Naive thymus-derived CD4-positive, alpha-beta T cell (primary cell): Measurements from ENCODE around the gene SH2D3C. TPM values are rescaled to one million over a fixed set of nuclear protein-coding genes. Genes with fewer than 3 reads are reported as not detected.

ENCODE experiments used
- ATAC-seq: fragments of 150-1000 bp; cut with Tn5 transposase; 2 replicates; pipeline ENCODE4 v1.10.0; 2021; ENCODE audit warnings: mild to moderate bottlenecking, moderate library complexity
- CTCF ChIA-PET: fragments of 350-600 bp; sonication (Branson Sonifier 250); formaldehyde crosslinking; loops from one replicate; lab custom pipeline; 2021; ENCODE audit warnings: antibody characterized with exemption; lab: Charles Lee
- POLR2A ChIA-PET: fragments of 350-600 bp; sonication (Branson Sonifier 250); formaldehyde crosslinking; loops from one replicate; lab custom pipeline; 2021; ENCODE audit warnings: antibody characterized with exemption, inconsistent platforms; lab: Charles Lee
- DNase-seq, 9 donors: peaks; one replicate each; pipeline versions ENCODE4 v3.0.0 to v3.0.0-alpha.2; 2020 to 2022; ENCODE audit warnings: mixed read lengths in 1 of 9
- H3K27ac ChIP-seq: one replicate; pipeline ENCODE4 v1.7.0; 2013; ENCODE audit warnings: mild to moderate bottlenecking, low read depth, low read length, moderate library complexity
- H3K27me3 ChIP-seq, 2 donors: one replicate each; pipeline ENCODE4 v1.7.0; 2013; ENCODE audit warnings: low read length in 2 of 2, mild to moderate bottlenecking in 2 of 2, moderate library complexity in 2 of 2; ENCODE audit not compliant: control insufficient read depth in 2 of 2, insufficient read depth in 2 of 2
- H3K36me3 ChIP-seq, 3 experiments: 1 replicate in 2 of 3; 2 replicates in 1 of 3; pipeline ENCODE4 v1.7.0; 2013; ENCODE audit warnings: low read length in 3 of 3, mild to moderate bottlenecking in 3 of 3, moderate library complexity in 1 of 3; ENCODE audit not compliant: insufficient read depth in 3 of 3, control insufficient read depth in 2 of 3
- H3K4me1 ChIP-seq, 2 donors: one replicate each; pipeline ENCODE4 v1.7.0; 2013; ENCODE audit warnings: low read length in 2 of 2, mild to moderate bottlenecking in 2 of 2, moderate library complexity in 1 of 2; ENCODE audit not compliant: control insufficient read depth in 2 of 2, insufficient read depth in 2 of 2
- H3K4me3 ChIP-seq: 2 replicates; pipeline ENCODE4 v1.7.0; 2013; ENCODE audit warnings: mild to moderate bottlenecking, low read length
- H3K9me3 ChIP-seq, 3 experiments: 1 replicate in 2 of 3; 2 replicates in 1 of 3; pipeline ENCODE4 v1.7.0; 2013; ENCODE audit warnings: low read length in 3 of 3; ENCODE audit not compliant: control insufficient read depth in 2 of 3
- H3K27ac Mint-ChIP-seq, 9 donors: one replicate each; pipeline ENCODE4 v1.8.0; 2020 to 2022; ENCODE audit warnings: mixed read lengths in 9 of 9, mild to moderate bottlenecking in 8 of 9, moderate library complexity in 5 of 9, inconsistent platforms in 2 of 9
- H3K27me3 Mint-ChIP-seq, 5 donors: one replicate each; pipeline ENCODE4 v1.8.0; 2021 to 2022; ENCODE audit warnings: mixed read lengths in 5 of 5, mild to moderate bottlenecking in 1 of 5
- H3K36me3 Mint-ChIP-seq, 5 donors: one replicate each; pipeline ENCODE4 v1.8.0; 2020 to 2022; ENCODE audit warnings: mixed read lengths in 5 of 5, mild to moderate bottlenecking in 3 of 5, inconsistent platforms in 1 of 5
- H3K4me1 Mint-ChIP-seq, 7 donors: one replicate each; pipeline ENCODE4 v1.8.0; 2020 to 2022; ENCODE audit warnings: mixed read lengths in 7 of 7, mild to moderate bottlenecking in 3 of 7, inconsistent platforms in 1 of 7
- H3K4me3 Mint-ChIP-seq, 10 donors: one replicate each; pipeline ENCODE4 v1.8.0; 2020 to 2022; ENCODE audit warnings: mild to moderate bottlenecking in 10 of 10, mixed read lengths in 10 of 10, moderate library complexity in 6 of 10, inconsistent platforms in 2 of 10
- H3K9me3 Mint-ChIP-seq, 11 donors: one replicate each; pipeline ENCODE4 v1.8.0; 2020 to 2022; ENCODE audit warnings: mixed read lengths in 11 of 11, mild to moderate bottlenecking in 4 of 11, inconsistent platforms in 1 of 11, moderate library complexity in 1 of 11
- intact Hi-C, 2 donors: fragments of 100-400 bp; cut with micrococcal nuclease; formaldehyde crosslinking; loops; one replicate each; pipeline ENCODE4 v1.15.1; 2023
- polyA plus RNA-seq, 2 donors: library from polyadenylated mRNA; unstranded; fragments of 300-500 nt; fragmentation: Illumina TruSeq; gene quantifications; one replicate each; pipeline ENCODE4 v1.2.3, GENCODE V29; 2021
- total RNA-seq, 6 experiments: library from RNA in 5 of 6; stranded (reverse) in 5 of 6; gene quantifications; 1 replicate in 5 of 6; 2 replicates in 1 of 6; pipeline ENCODE4 v1.2.3 and lab custom pipeline; 2021 to 2026

Gene SH2D3C
- total and polyA plus RNA-seq, 7 experiments from 2014 or later = 20.9 to 72.9 (median 51.9) TPM

GRCh38 chr9:127767909-127768331 is 10.5 kb downstream of the SH2D3C start:
- H3K36me3 Mint-ChIP-seq = peaks cover 0 to 42% (median 10%) of the 10 kb centered on the region in 5 donors
- H3K4me3 ChIP-seq = peak overlapping the region; percentile 11

DNA sequence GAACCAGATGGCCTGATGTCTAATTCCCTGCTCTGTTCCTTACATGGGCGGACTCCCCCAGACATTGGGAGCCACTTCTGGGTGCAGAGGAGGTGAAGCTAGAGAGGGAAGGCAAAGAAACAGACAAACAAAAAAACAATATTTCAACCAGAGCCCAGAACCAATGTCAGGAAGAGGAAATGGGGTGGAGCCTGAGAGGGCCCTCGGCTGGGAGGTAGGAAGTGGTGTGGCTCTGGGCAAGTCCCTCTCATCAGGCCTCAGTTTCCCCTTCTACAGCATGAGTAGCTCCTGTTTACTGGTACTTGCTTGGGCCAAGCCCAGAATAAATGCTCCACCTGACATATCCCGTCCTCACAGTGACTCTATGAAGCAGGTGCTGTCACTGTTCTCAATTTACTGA is 11.1 kb downstream of the SH2D3C start:
- H3K4me1 ChIP-seq = peaks cover 43 to 54% of the 10 kb centered on the region in 2 donors
- intact Hi-C loops = no loop called here
- no peak for ATAC-seq
- no peaks in the 10 kb centered on the region for H3K27me3 ChIP-seq
- ChIA-PET CTCF (interaction anchor here (0.5 to 1.9 kb wide), 7 partner anchors 8 to 332 kb away, joined by 3 to 8 read pairs (median 3); partner anchors contain the start of genes ST6GALNAC4 and TOR2A), POLR2A (interaction anchor here (0.6 to 11.2 kb wide), 9 partner anchors 9 to 224 kb away, joined by 3 to 99 read pairs (median 5); partner anchors contain the start of genes CDK9 and SH2D3C)
- H3K27me3 Mint-ChIP-seq = no peaks in the 10 kb centered on the region
- peak overlapping the region; percentile 56 to 88 (median 76) for H3K4me3 Mint-ChIP-seq
- H3K9me3 ChIP-seq = no peaks in the 10 kb centered on the region
- DNase-seq = no peak
- H3K9me3 Mint-ChIP-seq = peaks cover 0 to 1% (median 0%) of the 10 kb centered on the region in 11 donors
- peaks cover 66 to 94% (median 88%) of the 10 kb centered on the region in 7 donors for H3K4me1 Mint-ChIP-seq
- H3K27ac ChIP-seq = peak overlapping the region; percentile 90
- peaks cover 0 to 45% (median 15%) of the 10 kb centered on the region in 5 donors for H3K36me3 Mint-ChIP-seq
- H3K27ac Mint-ChIP-seq = peak overlapping the region; percentile 55 to 92 (median 86)
- peak overlapping the region; percentile 11 for H3K4me3 ChIP-seq
- H3K36me3 ChIP-seq = peaks cover 8 to 41% (median 20%) of the 10 kb centered on the region in 3 experiments

More at GRCh38 chr9:127767909-127768331, 10.5 kb downstream of the SH2D3C start:
- Histone ChIP-seq H3K9me3 (no peaks in the 10 kb centered on the region), H3K27ac (peak overlapping the region; percentile 90), H3K27me3 (no peaks in the 10 kb centered on the region), H3K4me1 (peaks cover 43 to 54% of the 10 kb centered on the region in 2 donors), H3K36me3 (peaks cover 5 to 43% (median 20%) of the 10 kb centered on the region in 3 experiments)
- CTCF ChIA-PET = interaction anchor here (0.8 to 1.9 kb wide), 6 partner anchors 17 to 153 kb away, joined by 3 to 8 read pairs (median 4); partner anchors contain the start of genes CDK9, ST6GALNAC4 and TOR2A
- Mint-ChIP-seq H3K27me3 (no peaks in the 10 kb centered on the region), H3K9me3 (peaks cover 0 to 1% (median 0%) of the 10 kb centered on the region in 11 donors), H3K4me1 (peaks cover 61 to 91% (median 85%) of the 10 kb centered on the region in 7 donors), H3K27ac (peak overlapping the region in 8 of 9 donors; percentile 78 to 95 (median 89)), H3K4me3 (peak overlapping the region in 7 of 10 donors; percentile 58 to 88 (median 73))
- DNase-seq = no peak
- ATAC-seq = no peak
- intact Hi-C loops = no loop called here
- POLR2A ChIA-PET = interaction anchor here (0.7 to 11.2 kb wide), 6 partner anchors 11 to 148 kb away, joined by 3 to 99 read pairs (median 4); partner anchors contain the start of genes CDK9 and SH2D3C

- H3K27me3 ChIP-seq = no peaks in the 10 kb centered on the region
- H3K27ac Mint-ChIP-seq = peak overlapping the region in 6 of 9 donors; percentile 67 to 92 (median 76)
- H3K27ac ChIP-seq = no peak overlapping the region
- peaks cover 36 to 41% of the 10 kb centered on the region in 2 donors for H3K4me1 ChIP-seq
- no peaks in the 10 kb centered on the region for H3K27me3 Mint-ChIP-seq
- ChIA-PET CTCF (interaction anchor here (1.0 to 1.2 kb wide), 2 partner anchors 19 to 139 kb away, joined by 3 to 14 read pairs; no protein-coding TSS in a partner anchor), POLR2A (interaction anchor here (0.9 to 11.2 kb wide), 6 partner anchors 11 to 37 kb away, joined by 3 to 99 read pairs (median 4); partner anchors contain the start of genes CDK9 and SH2D3C)
- peaks cover 0 to 46% (median 15%) of the 10 kb centered on the region in 5 donors for H3K36me3 Mint-ChIP-seq
- ATAC-seq = no peak
- peak overlapping the region in 1 of 10 donors; percentile 58 for H3K4me3 Mint-ChIP-seq
- H3K4me3 ChIP-seq = no peak overlapping the region
- no peaks in the 10 kb centered on the region for H3K9me3 ChIP-seq
- peaks cover 0 to 1% (median 0%) of the 10 kb centered on the region in 11 donors for H3K9me3 Mint-ChIP-seq
- intact Hi-C loops = no loop called here
- H3K36me3 ChIP-seq = peaks cover 5 to 53% (median 12%) of the 10 kb centered on the region in 3 experiments
- DNase-seq = no peak
- peaks cover 60 to 82% (median 78%) of the 10 kb centered on the region in 7 donors for H3K4me1 Mint-ChIP-seq
Measured at GRCh38 chr9:127765418-127765817, 13.0 kb downstream of the SH2D3C start.

DNA sequence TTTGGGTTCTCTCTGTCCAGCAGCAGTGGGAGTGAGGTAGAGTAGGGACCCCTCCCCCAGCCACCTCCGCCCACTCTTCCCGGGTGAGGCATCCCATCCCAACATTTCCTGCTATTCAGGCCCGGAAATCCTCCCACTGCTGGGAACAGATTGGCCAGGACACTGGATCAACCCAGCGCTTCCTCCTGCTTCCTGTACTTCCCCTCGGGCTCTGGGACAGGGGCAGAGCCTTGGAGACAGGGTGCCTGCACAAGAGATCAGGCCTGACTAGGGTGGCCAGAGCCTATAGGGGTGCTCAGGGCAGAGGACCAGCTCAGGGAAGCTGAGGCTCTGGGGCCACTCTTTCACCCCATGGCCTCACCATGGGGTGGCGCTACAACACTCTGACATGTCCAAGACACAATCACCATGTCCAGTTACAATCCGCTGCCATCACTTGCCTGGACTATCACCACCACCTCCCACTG is 14.5 kb downstream of the SH2D3C start:
- ChIA-PET POLR2A (interaction anchor here (1.0 to 11.2 kb wide), 3 partner anchors 8 to 20 kb away, joined by 3 to 99 read pairs (median 6); partner anchors contain the start of genes CDK9 and SH2D3C), CTCF (interaction anchor here (0.8 to 1.3 kb wide), 4 partner anchors 16 to 157 kb away, joined by 3 read pairs; no protein-coding TSS in a partner anchor)
- Mint-ChIP-seq H3K4me1 (peaks cover 51 to 67% (median 64%) of the 10 kb centered on the region in 7 donors), H3K27ac (peak overlapping the region in 6 of 9 donors; percentile 71 to 84 (median 78)), H3K4me3 (peak overlapping the region in 2 of 10 donors; percentile 36 to 45), H3K27me3 (no peaks in the 10 kb centered on the region), H3K9me3 (peaks cover 0 to 1% (median 0%) of the 10 kb centered on the region in 11 donors), H3K36me3 (peaks cover 0 to 43% (median 15%) of the 10 kb centered on the region in 5 donors)
- no peak overlapping the region for H3K4me3 ChIP-seq
- DNase-seq (peak in 1 of 9 donors; percentile 48), ATAC-seq (peak; percentile 72)
- intact Hi-C loops = no loop called here
- H3K27me3 ChIP-seq = no peaks in the 10 kb centered on the region
- H3K27ac ChIP-seq = peak overlapping the region; percentile 46
- no peaks in the 10 kb centered on the region for H3K9me3 ChIP-seq
- H3K4me1 ChIP-seq = peaks cover 24 to 28% of the 10 kb centered on the region in 2 donors
- peaks cover 5 to 61% (median 12%) of the 10 kb centered on the region in 3 experiments for H3K36me3 ChIP-seq

DNA sequence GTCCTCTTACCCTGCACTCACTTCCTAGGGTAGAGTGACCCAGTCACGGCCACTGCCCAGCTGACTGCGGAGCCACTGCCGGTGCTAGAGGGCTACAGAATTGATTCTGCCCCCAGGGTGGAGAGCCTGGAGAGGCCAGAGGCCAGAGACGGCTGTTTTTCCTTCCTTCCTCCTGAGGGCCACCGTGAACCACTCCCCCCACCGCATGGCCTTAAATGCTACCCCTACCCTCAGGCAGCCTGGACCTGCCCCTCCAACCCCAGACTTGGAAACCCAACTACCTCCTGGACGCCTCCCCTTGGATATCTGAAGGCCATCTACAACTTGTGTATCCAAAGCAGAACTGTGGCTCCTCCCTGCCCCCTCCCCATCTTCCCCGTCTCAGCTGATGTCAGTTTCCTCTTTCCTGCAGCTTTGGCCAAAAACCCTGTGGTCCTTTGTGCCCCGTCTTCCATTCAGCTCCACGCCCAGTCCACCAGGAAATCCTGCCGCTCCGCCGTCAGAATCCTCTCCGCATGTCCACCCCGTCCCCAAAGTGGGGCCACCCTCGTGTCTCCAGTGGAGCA is 16.3 kb downstream of the SH2D3C start:
- peak overlapping the region in 7 of 9 donors; percentile 54 to 78 (median 71) for H3K27ac Mint-ChIP-seq
- DNase-seq = no peak
- POLR2A ChIA-PET = interaction anchor here (0.6 kb wide), 1 partner anchor 22 kb away, joined by 3 read pairs; no protein-coding TSS in a partner anchor

GRCh38 chr9:127761491-127761956 is 16.9 kb downstream of the SH2D3C start:
- intact Hi-C loops = no loop called here
- H3K27me3 ChIP-seq = no peaks in the 10 kb centered on the region
- Mint-ChIP-seq H3K9me3 (peaks cover 0 to 1% (median 0%) of the 10 kb centered on the region in 11 donors), H3K36me3 (peaks cover 0 to 35% (median 15%) of the 10 kb centered on the region in 5 donors), H3K27ac (peak overlapping the region in 2 of 9 donors; percentile 18 to 28), H3K4me3 (no peak overlapping the region), H3K27me3 (no peaks in the 10 kb centered on the region), H3K4me1 (peaks cover 35 to 49% (median 42%) of the 10 kb centered on the region in 7 donors)
- no peaks in the 10 kb centered on the region for H3K9me3 ChIP-seq
- H3K4me1 ChIP-seq = peaks cover 0 to 6% of the 10 kb centered on the region in 2 donors
- CTCF ChIA-PET = interaction anchor here (1.2 kb wide), 1 partner anchor 23 kb away, joined by 4 read pairs; no protein-coding TSS in a partner anchor
- ATAC-seq (no peak), DNase-seq (no peak)
- POLR2A ChIA-PET = interaction anchor here (0.6 to 0.7 kb wide), 3 partner anchors 16 to 24 kb away, joined by 3 to 4 read pairs (median 3); partner anchors contain the start of gene CDK9
- peaks cover 8 to 64% (median 9%) of the 10 kb centered on the region in 3 experiments for H3K36me3 ChIP-seq
- H3K27ac ChIP-seq = no peak overlapping the region
- no peak overlapping the region for H3K4me3 ChIP-seq

More for the DNA sequence above, 16.3 kb downstream of the SH2D3C start:
- no peaks in the 10 kb centered on the region for H3K27me3 ChIP-seq
- no peak overlapping the region for H3K4me3 ChIP-seq
- Mint-ChIP-seq H3K27me3 (no peaks in the 10 kb centered on the region), H3K4me3 (no peak overlapping the region), H3K36me3 (peaks cover 0 to 38% (median 15%) of the 10 kb centered on the region in 5 donors), H3K4me1 (peaks cover 39 to 55% (median 49%) of the 10 kb centered on the region in 7 donors), H3K9me3 (peaks cover 0 to 1% (median 0%) of the 10 kb centered on the region in 11 donors)
- H3K9me3 ChIP-seq = no peaks in the 10 kb centered on the region
- peaks cover 6 to 10% of the 10 kb centered on the region in 2 donors for H3K4me1 ChIP-seq
- CTCF ChIA-PET = interaction anchor here (1.0 to 1.3 kb wide), 2 partner anchors 18 to 23 kb away, joined by 3 read pairs; no protein-coding TSS in a partner anchor
- ATAC-seq = peak; percentile 45
- H3K27ac ChIP-seq = no peak overlapping the region
- H3K36me3 ChIP-seq = peaks cover 8 to 64% (median 9%) of the 10 kb centered on the region in 3 experiments
- intact Hi-C loops = no loop called here
